Measurements from ENCODE around the gene SKAP1.
"Not testable (repeated sequence)": the region's sequence is repeated elsewhere in the genome, so short reads cannot be mapped to it uniquely, and the experiment has no call there.

Gene SKAP1

GRCh38 chr17:48259694-48260291 lies 170.2 kb downstream of the SKAP1 start:
- no peaks in the 10 kb centered on the region for H3K36me3 ChIP-seq (ENCODE audit: insufficient read depth, low read length)
- no peaks in the 10 kb centered on the region for H3K27me3 ChIP-seq (ENCODE audit: insufficient read depth, low read length)
- H3K4me1 ChIP-seq (ENCODE audit: control insufficient read depth, insufficient read depth, low read length, unreplicated experiment): peaks cover 5% of the 10 kb centered on the region
- no peak overlapping the region for H2AFZ ChIP-seq (ENCODE audit: low read length, unreplicated experiment)
- no peak overlapping the region for H3K27ac ChIP-seq (ENCODE audit: low read depth, low read length)
- H3K79me2 ChIP-seq (ENCODE audit: control insufficient read depth, insufficient read depth, low read length, unreplicated experiment): no peaks in the 10 kb centered on the region
- no peak overlapping the region for H3K4me3 ChIP-seq (ENCODE audit: low read depth, low read length)

- no peaks in the 10 kb centered on the region for H3K79me2 ChIP-seq (ENCODE audit: control insufficient read depth, insufficient read depth, low read length, unreplicated experiment)
- no peaks in the 10 kb centered on the region for H3K4me1 ChIP-seq (ENCODE audit: control insufficient read depth, insufficient read depth, low read length, unreplicated experiment)
- no peak overlapping the region for H3K27ac ChIP-seq (ENCODE audit: low read depth, low read length)
- no peaks in the 10 kb centered on the region for H3K27me3 ChIP-seq (ENCODE audit: insufficient read depth, low read length)
- no peak overlapping the region for H3K4me3 ChIP-seq (ENCODE audit: low read depth, low read length)
- H3K36me3 ChIP-seq (ENCODE audit: insufficient read depth, low read length): no peaks in the 10 kb centered on the region
- no peak overlapping the region for H2AFZ ChIP-seq (ENCODE audit: low read length, unreplicated experiment)
Measured at GRCh38 chr17:48258331-48258730, 171.7 kb downstream of the SKAP1 start.

DNA sequence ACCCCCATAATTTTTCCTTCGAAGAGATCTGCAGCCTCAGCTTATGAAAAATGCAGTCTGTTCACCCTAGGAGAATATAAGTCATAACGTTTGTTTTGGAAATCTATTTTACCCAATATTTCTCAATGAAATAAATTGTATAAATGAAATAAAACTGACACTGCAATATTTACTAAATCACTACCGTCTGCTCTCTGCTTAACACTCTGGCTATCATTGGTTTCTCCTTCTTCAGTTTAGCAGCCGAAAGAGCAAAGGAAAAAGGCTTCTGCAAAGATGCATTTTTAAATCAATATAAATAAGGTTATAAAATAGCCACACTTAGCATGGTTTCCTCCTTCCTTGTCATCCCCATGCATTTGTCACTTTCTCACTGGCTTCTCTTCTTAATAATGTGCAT lies 174.3 kb downstream of the SKAP1 start:
- no peaks in the 10 kb centered on the region for H3K27me3 ChIP-seq (ENCODE audit: insufficient read depth, low read length)
- no peak overlapping the region for H3K4me3 ChIP-seq (ENCODE audit: low read depth, low read length)
- H3K4me1 ChIP-seq (ENCODE audit: control insufficient read depth, insufficient read depth, low read length, unreplicated experiment): no peaks in the 10 kb centered on the region
- H2AFZ ChIP-seq (ENCODE audit: low read length, unreplicated experiment): no peak overlapping the region
- H3K79me2 ChIP-seq (ENCODE audit: control insufficient read depth, insufficient read depth, low read length, unreplicated experiment): no peaks in the 10 kb centered on the region
- H3K27ac ChIP-seq (ENCODE audit: low read depth, low read length): no peak overlapping the region
- H3K36me3 ChIP-seq (ENCODE audit: insufficient read depth, low read length): no peaks in the 10 kb centered on the region

- no peaks in the 10 kb centered on the region for H3K27me3 ChIP-seq (ENCODE audit: insufficient read depth, low read length)
- no peak overlapping the region for H2AFZ ChIP-seq (ENCODE audit: low read length, unreplicated experiment)
- H3K79me2 ChIP-seq (ENCODE audit: control insufficient read depth, insufficient read depth, low read length, unreplicated experiment): no peaks in the 10 kb centered on the region
Measured at GRCh38 chr17:48254896-48255295, 175.1 kb downstream of the SKAP1 start.

DNA sequence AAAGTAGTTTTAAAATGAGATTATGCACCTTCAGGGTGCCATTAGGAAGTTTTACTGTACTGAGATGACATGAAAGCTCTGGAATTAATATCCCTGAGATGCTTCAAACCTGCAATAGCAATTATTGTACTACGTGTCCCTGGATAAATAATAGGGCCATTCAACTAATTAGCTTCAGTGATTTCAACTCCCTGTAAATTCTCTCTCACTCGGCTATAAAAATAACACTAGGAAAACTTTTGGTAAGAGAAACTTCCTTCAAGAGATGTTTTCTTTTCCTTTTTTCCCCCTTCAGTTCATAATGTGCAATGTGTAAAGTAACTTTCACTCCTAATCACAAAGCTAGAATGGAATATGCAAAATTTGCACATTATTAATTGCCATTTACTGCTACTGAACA lies 176.0 kb downstream of the SKAP1 start:
- H3K4me3 ChIP-seq (ENCODE audit: low read depth, low read length): no peak overlapping the region
- no peak overlapping the region for H3K27ac ChIP-seq (ENCODE audit: low read depth, low read length)
- H3K27me3 ChIP-seq (ENCODE audit: insufficient read depth, low read length): no peaks in the 10 kb centered on the region
- no peaks in the 10 kb centered on the region for H3K4me1 ChIP-seq (ENCODE audit: control insufficient read depth, insufficient read depth, low read length, unreplicated experiment)
- no peaks in the 10 kb centered on the region for H3K36me3 ChIP-seq (ENCODE audit: insufficient read depth, low read length)
- no peak overlapping the region for H2AFZ ChIP-seq (ENCODE audit: low read length, unreplicated experiment)
- no peaks in the 10 kb centered on the region for H3K79me2 ChIP-seq (ENCODE audit: control insufficient read depth, insufficient read depth, low read length, unreplicated experiment)

More at GRCh38 chr17:48254896-48255295, 175.1 kb downstream of the SKAP1 start:
- Histone ChIP-seq H3K27ac (ENCODE audit: low read depth, low read length) (no peak overlapping the region), H3K4me1 (ENCODE audit: control insufficient read depth, insufficient read depth, low read length, unreplicated experiment) (no peaks in the 10 kb centered on the region), H3K4me3 (ENCODE audit: low read depth, low read length) (no peak overlapping the region), H3K36me3 (ENCODE audit: insufficient read depth, low read length) (no peaks in the 10 kb centered on the region)

- Histone ChIP-seq H3K27ac (ENCODE audit: low read depth, low read length) (no peak overlapping the region), H3K4me1 (ENCODE audit: control insufficient read depth, insufficient read depth, low read length, unreplicated experiment) (no peaks in the 10 kb centered on the region), H3K79me2 (ENCODE audit: control insufficient read depth, insufficient read depth, low read length, unreplicated experiment) (no peaks in the 10 kb centered on the region), H3K27me3 (ENCODE audit: insufficient read depth, low read length) (no peaks in the 10 kb centered on the region), H3K36me3 (ENCODE audit: insufficient read depth, low read length) (no peaks in the 10 kb centered on the region), H3K4me3 (ENCODE audit: low read depth, low read length) (no peak overlapping the region), H2AFZ (ENCODE audit: low read length, unreplicated experiment) (no peak overlapping the region)
Measured at GRCh38 chr17:48251950-48252349, 178.1 kb downstream of the SKAP1 start.

GRCh38 chr17:48250949-48251348 lies 179.1 kb downstream of the SKAP1 start:
- Histone ChIP-seq H3K27ac (ENCODE audit: low read depth, low read length) (no peak overlapping the region), H2AFZ (ENCODE audit: low read length, unreplicated experiment) (peak overlapping the region; percentile 27), H3K27me3 (ENCODE audit: insufficient read depth, low read length) (no peaks in the 10 kb centered on the region)

GRCh38 chr17:48250059-48250458 lies 180.0 kb downstream of the SKAP1 start:
- not testable (repeated sequence) for H3K4me3 ChIP-seq (ENCODE audit: low read depth, low read length); H3K4me1 ChIP-seq (ENCODE audit: control insufficient read depth, insufficient read depth, low read length, unreplicated experiment)

More at GRCh38 chr17:48250949-48251348, 179.1 kb downstream of the SKAP1 start:
- H3K4me3 ChIP-seq (ENCODE audit: low read depth, low read length): peak overlapping the region; percentile 9; the same call in 1 of the 2 replicates
- no peaks in the 10 kb centered on the region for H3K36me3 ChIP-seq (ENCODE audit: insufficient read depth, low read length)
- H3K4me1 ChIP-seq (ENCODE audit: control insufficient read depth, insufficient read depth, low read length, unreplicated experiment): no peaks in the 10 kb centered on the region
- no peaks in the 10 kb centered on the region for H3K79me2 ChIP-seq (ENCODE audit: control insufficient read depth, insufficient read depth, low read length, unreplicated experiment)

GRCh38 chr17:48247603-48248002 lies 182.4 kb downstream of the SKAP1 start:
- H3K36me3 ChIP-seq (ENCODE audit: insufficient read depth, low read length): no peaks in the 10 kb centered on the region
- no peak overlapping the region for H2AFZ ChIP-seq (ENCODE audit: low read length, unreplicated experiment)
- H3K4me3 ChIP-seq (ENCODE audit: low read depth, low read length): no peak overlapping the region
- H3K79me2 ChIP-seq (ENCODE audit: control insufficient read depth, insufficient read depth, low read length, unreplicated experiment): no peaks in the 10 kb centered on the region
- H3K27ac ChIP-seq (ENCODE audit: low read depth, low read length): no peak overlapping the region
- peaks cover 17% of the 10 kb centered on the region for H3K4me1 ChIP-seq (ENCODE audit: control insufficient read depth, insufficient read depth, low read length, unreplicated experiment)
- no peaks in the 10 kb centered on the region for H3K27me3 ChIP-seq (ENCODE audit: insufficient read depth, low read length)

More at GRCh38 chr17:48250059-48250458, 180.0 kb downstream of the SKAP1 start:
- H3K79me2 ChIP-seq (ENCODE audit: control insufficient read depth, insufficient read depth, low read length, unreplicated experiment); H3K27me3 ChIP-seq (ENCODE audit: insufficient read depth, low read length); H2AFZ ChIP-seq (ENCODE audit: low read length, unreplicated experiment); H3K36me3 ChIP-seq (ENCODE audit: insufficient read depth, low read length); H3K27ac ChIP-seq (ENCODE audit: low read depth, low read length): not testable (repeated sequence)

DNA sequence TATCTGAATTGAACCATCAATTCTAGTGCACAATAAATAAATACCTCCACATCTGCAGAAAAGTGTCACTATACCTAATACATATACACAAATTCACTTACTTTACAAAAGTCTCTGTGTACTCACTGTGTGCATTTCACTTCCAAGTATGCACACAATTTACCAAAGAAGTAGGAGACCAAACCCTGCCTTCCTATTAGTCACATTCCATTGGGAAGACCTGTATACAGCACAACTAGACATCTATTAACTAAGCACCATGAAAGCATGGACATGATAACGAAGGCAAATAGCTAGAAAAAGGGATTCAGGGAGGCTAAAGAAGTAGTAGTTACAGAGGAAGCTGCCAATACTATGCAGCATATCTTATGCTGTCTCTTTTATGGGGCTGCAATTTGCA lies 183.0 kb downstream of the SKAP1 start:
- no peak overlapping the region for H3K27ac ChIP-seq (ENCODE audit: low read depth, low read length)
- no peak overlapping the region for H2AFZ ChIP-seq (ENCODE audit: low read length, unreplicated experiment)
- no peaks in the 10 kb centered on the region for H3K79me2 ChIP-seq (ENCODE audit: control insufficient read depth, insufficient read depth, low read length, unreplicated experiment)
- no peaks in the 10 kb centered on the region for H3K36me3 ChIP-seq (ENCODE audit: insufficient read depth, low read length)
- H3K4me3 ChIP-seq (ENCODE audit: low read depth, low read length): no peak overlapping the region
- H3K27me3 ChIP-seq (ENCODE audit: insufficient read depth, low read length): no peaks in the 10 kb centered on the region
- H3K4me1 ChIP-seq (ENCODE audit: control insufficient read depth, insufficient read depth, low read length, unreplicated experiment): peaks cover 18% of the 10 kb centered on the region

- no peaks in the 10 kb centered on the region for H3K27me3 ChIP-seq (ENCODE audit: insufficient read depth, low read length)
- no peak overlapping the region for H3K27ac ChIP-seq (ENCODE audit: low read depth, low read length)
- peaks cover 22% of the 10 kb centered on the region for H3K4me1 ChIP-seq (ENCODE audit: control insufficient read depth, insufficient read depth, low read length, unreplicated experiment)
Measured at GRCh38 chr17:48246612-48247011, 183.4 kb downstream of the SKAP1 start.

More at GRCh38 chr17:48246612-48247011, 183.4 kb downstream of the SKAP1 start:
- no peaks in the 10 kb centered on the region for H3K36me3 ChIP-seq (ENCODE audit: insufficient read depth, low read length)
- H2AFZ ChIP-seq (ENCODE audit: low read length, unreplicated experiment): no peak overlapping the region
- H3K4me3 ChIP-seq (ENCODE audit: low read depth, low read length): no peak overlapping the region
- H3K79me2 ChIP-seq (ENCODE audit: control insufficient read depth, insufficient read depth, low read length, unreplicated experiment): no peaks in the 10 kb centered on the region
